PC-3 (cell line): ENCODE results near the gene TARP.
"Not testable (repeated sequence)": the region's sequence is repeated elsewhere in the genome, so short reads cannot be mapped to it uniquely, and the experiment has no call there.

Experiments used
- ATAC-seq: fragments of 200-7000 bp; cut with Tn5 transposase; 2 replicates; pipeline ENCODE4 v1.9.1; 2020; ENCODE audit warnings: mild to moderate bottlenecking, moderate library complexity
- BruUV-seq: library from RNA; stranded (reverse); fragments of 400-500 nt; replicated peaks from 2 replicates; lab custom pipeline; 2021; lab: Mats Ljungman, UMichigan
- CTCF ChIA-PET: fragments of 300-600 bp; sonication (Branson Sonifier 250); formaldehyde crosslinking; loops from one replicate; lab custom pipeline; 2022; ENCODE audit warnings: antibody characterized with exemption; lab: Charles Lee
- POLR2A ChIA-PET: fragments of 300-600 bp; sonication (Branson Sonifier 250); formaldehyde crosslinking; loops from one replicate; lab custom pipeline; 2022; ENCODE audit warnings: antibody characterized with exemption; ENCODE audit not compliant: unreplicated experiment; lab: Charles Lee
- DNase-seq: peaks from one replicate; pipeline ENCODE4 v3.0.0-alpha.2; 2015
- H2AFZ ChIP-seq: fragments of 300-600 bp; sonication (generic); 2 replicates; pipeline ENCODE4 v1.6.0; 2016; ENCODE audit warnings: antibody characterized with exemption, low read length
- H3F3A ChIP-seq: fragments of 300-600 bp; sonication (generic); one replicate; pipeline ENCODE4 v1.6.0; 2017; ENCODE audit warnings: antibody characterized with exemption, low read length, control low read depth, mild to moderate bottlenecking; ENCODE audit not compliant: unreplicated experiment
- H3K27ac ChIP-seq: fragments of 300-600 bp; sonication (generic); 2 replicates; pipeline ENCODE4 v1.5.1; 2016; ENCODE audit warnings: mild to moderate bottlenecking, low read length
- H3K27me3 ChIP-seq: fragments of 300-600 bp; sonication (generic); 2 replicates; pipeline ENCODE4 v1.6.1; 2016; ENCODE audit warnings: low read length, mixed read lengths
- H3K36me3 ChIP-seq: fragments of 300-600 bp; sonication (generic); 2 replicates; pipeline ENCODE4 v1.6.1; 2016; ENCODE audit warnings: low read depth, mixed run types, low read length, mixed read lengths
- H3K4me1 ChIP-seq: fragments of 300-600 bp; sonication (generic); 2 replicates; pipeline ENCODE4 v1.5.1; 2016; ENCODE audit warnings: low read length; ENCODE audit not compliant: insufficient read depth
- H3K4me2 ChIP-seq: fragments of 300-600 bp; sonication (generic); 2 replicates; pipeline ENCODE4 v1.6.0; 2016; ENCODE audit warnings: low read length
- H3K4me3 ChIP-seq: fragments of 300-600 bp; sonication (generic); 2 replicates; pipeline ENCODE4 v1.5.1; 2016; ENCODE audit warnings: mild to moderate bottlenecking, low read length, mixed read lengths
- H3K79me2 ChIP-seq: fragments of 300-600 bp; sonication (generic); 2 replicates; pipeline ENCODE4 v1.6.1; 2017; ENCODE audit warnings: low read length, mixed read lengths
- H3K9ac ChIP-seq: fragments of 300-600 bp; sonication (generic); 2 replicates; pipeline ENCODE4 v1.6.0; 2016; ENCODE audit warnings: mild to moderate bottlenecking, low read length
- H3K9me2 ChIP-seq: fragments of 300-600 bp; sonication (generic); replicated peaks from 2 replicates; pipeline ENCODE4 v1.6.1; 2016; ENCODE audit warnings: mixed run types, low read length, mixed read lengths
- H3K9me3 ChIP-seq: fragments of 300-600 bp; sonication (generic); 2 replicates; pipeline ENCODE4 v1.6.1; 2016; ENCODE audit warnings: low read length, mixed read lengths
- H4K20me1 ChIP-seq: fragments of 300-600 bp; sonication (generic); 2 replicates; pipeline ENCODE4 v1.6.1; 2016; ENCODE audit warnings: low read length, mixed read lengths
- CTCF ChIP-seq: fragments of 300-600 bp; sonication (generic); conservative IDR thresholded peaks from 2 replicates; pipeline ENCODE4 v1.5.1; 2017; ENCODE audit warnings: antibody characterized with exemption, low read depth, mild to moderate bottlenecking, low read length
- EZH2 ChIP-seq: fragments of 300-600 bp; sonication (generic); IDR thresholded peaks from one replicate; pipeline ENCODE4 v1.6.1; 2017; ENCODE audit warnings: antibody characterized with exemption, mild to moderate bottlenecking, low read length; ENCODE audit not compliant: unreplicated experiment
- EZH2phosphoT487 ChIP-seq: fragments of 300-600 bp; sonication (generic); IDR thresholded peaks from 2 replicates; pipeline ENCODE4 v1.6.1; 2018; ENCODE audit warnings: mild to moderate bottlenecking, antibody characterized with exemption, low read length, borderline replicate concordance
- intact Hi-C: fragments of 100-400 bp; cut with micrococcal nuclease; formaldehyde crosslinking; loops from 2 replicates; pipeline ENCODE4 v1.9.0; 2023

Gene TARP

GRCh38 chr7:38274927-38275620 is 1.6 kb upstream of the TARP start:
- Histone ChIP-seq H4K20me1 (no peaks in the 10 kb centered on the region), H3K9me2 (no peaks in the 10 kb centered on the region), H3K4me3 (no peak overlapping the region), H3K27me3 (peaks cover 78% of the 10 kb centered on the region), H3K79me2 (no peaks in the 10 kb centered on the region), H3K4me1 (no peaks in the 10 kb centered on the region), H3K27ac (no peak overlapping the region), H3F3A (no peaks in the 10 kb centered on the region), H3K4me2 (no peak overlapping the region), H2AFZ (no peak overlapping the region), H3K9me3 (no peaks in the 10 kb centered on the region), H3K9ac (no peak overlapping the region), H3K36me3 (no peaks in the 10 kb centered on the region)
- CTCF ChIA-PET, result no interaction called here
- no peak for DNase-seq
- BruUV-seq, result no TSS peak
- no peak for ATAC-seq
- intact Hi-C loops, result no loop called here
- TF ChIP-seq EZH2phosphoT487, result no peak
- TF ChIP-seq CTCF, result no peak
- TF ChIP-seq EZH2, result no peak
- POLR2A ChIA-PET, result no interaction called here

GRCh38 chr7:38274486-38274885 is 1.1 kb upstream of the TARP start:
- no peak for TF ChIP-seq EZH2phosphoT487
- no peak for TF ChIP-seq EZH2
- no peak for TF ChIP-seq CTCF
- ChIA-PET POLR2A (no interaction called here), CTCF (no interaction called here)
- Histone ChIP-seq H3F3A (no peaks in the 10 kb centered on the region), H3K79me2 (no peaks in the 10 kb centered on the region), H3K4me3 (no peak overlapping the region), H3K9me3 (no peaks in the 10 kb centered on the region), H3K4me2 (no peak overlapping the region), H3K36me3 (no peaks in the 10 kb centered on the region), H2AFZ (no peak overlapping the region), H3K4me1 (no peaks in the 10 kb centered on the region), H3K9me2 (no peaks in the 10 kb centered on the region), H4K20me1 (no peaks in the 10 kb centered on the region), H3K27me3 (peaks cover 72% of the 10 kb centered on the region), H3K27ac (no peak overlapping the region), H3K9ac (no peak overlapping the region)
- no peak for ATAC-seq
- intact Hi-C loops, result no loop called here
- DNase-seq, result no peak
- no TSS peak for BruUV-seq

- POLR2A ChIA-PET, H3F3A ChIP-seq, intact Hi-C loops, H3K4me2 ChIP-seq, H3K4me3 ChIP-seq, H3K9ac ChIP-seq, H3K27ac ChIP-seq, H3K36me3 ChIP-seq, BruUV-seq, H3K9me3 ChIP-seq, H3K9me2 ChIP-seq, H3K4me1 ChIP-seq, H3K79me2 ChIP-seq, H4K20me1 ChIP-seq, CTCF ChIA-PET, ATAC-seq, DNase-seq, H2AFZ ChIP-seq: not testable (repeated sequence)
- H3K27me3 ChIP-seq, result peaks cover 35% of the 10 kb centered on the region
Measured at GRCh38 chr7:38270405-38270804, 3.0 kb downstream of the TARP start.

GRCh38 chr7:38269704-38270346 is 3.6 kb downstream of the TARP start:
- H3F3A ChIP-seq, H3K9ac ChIP-seq, H3K4me2 ChIP-seq, H3K9me2 ChIP-seq, H3K36me3 ChIP-seq, CTCF ChIA-PET, DNase-seq, H2AFZ ChIP-seq, H3K27ac ChIP-seq, H3K4me1 ChIP-seq, BruUV-seq, H4K20me1 ChIP-seq, H3K79me2 ChIP-seq, ATAC-seq, H3K4me3 ChIP-seq, POLR2A ChIA-PET, intact Hi-C loops, H3K9me3 ChIP-seq: not testable (repeated sequence)
- H3K27me3 ChIP-seq, result peaks cover 29% of the 10 kb centered on the region

- DNase-seq, H3F3A ChIP-seq, H3K27ac ChIP-seq, H3K4me1 ChIP-seq, H3K36me3 ChIP-seq, ATAC-seq, BruUV-seq, H3K9me3 ChIP-seq, H3K9ac ChIP-seq, CTCF ChIA-PET, H2AFZ ChIP-seq, H3K4me3 ChIP-seq, H4K20me1 ChIP-seq, H3K9me2 ChIP-seq, intact Hi-C loops, POLR2A ChIA-PET, H3K79me2 ChIP-seq, H3K4me2 ChIP-seq: not testable (repeated sequence)
- H3K27me3 ChIP-seq, result peaks cover 25% of the 10 kb centered on the region
Measured at GRCh38 chr7:38265958-38266357, 7.5 kb downstream of the TARP start.
